Amygdala (tissue), 56 donors: ENCODE measurements around the gene KLF7.
A peak's percentile ranks its signal among the peaks of the same experiment; 100 is the strongest.

ENCODE experiments used
- DNase-seq, 56 donors: peaks; one replicate each; lab custom pipeline; 2025; lab: John Stamatoyannopoulos, UW

The KLF7 gene

DNA sequence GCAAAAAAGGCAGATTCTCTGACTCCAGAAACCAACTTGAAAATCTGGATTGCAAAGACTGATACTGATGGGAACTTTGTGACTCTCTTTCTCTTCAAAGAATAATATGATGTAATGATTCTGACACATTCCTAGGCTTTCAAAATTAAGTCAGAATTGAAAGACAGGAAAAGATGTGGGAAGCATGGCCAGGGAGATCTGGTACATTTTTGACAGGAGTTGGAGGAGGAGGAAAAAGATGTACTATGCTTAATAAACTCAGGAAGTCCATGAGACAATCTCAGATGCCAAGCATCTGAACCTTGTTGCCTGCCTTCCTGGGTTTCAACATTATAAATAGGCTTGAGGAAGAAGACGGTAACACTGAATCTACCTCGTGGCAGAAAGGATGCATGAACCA is 34.2 kb downstream of the KLF7 start:
- DNase-seq, result no peak

DNA sequence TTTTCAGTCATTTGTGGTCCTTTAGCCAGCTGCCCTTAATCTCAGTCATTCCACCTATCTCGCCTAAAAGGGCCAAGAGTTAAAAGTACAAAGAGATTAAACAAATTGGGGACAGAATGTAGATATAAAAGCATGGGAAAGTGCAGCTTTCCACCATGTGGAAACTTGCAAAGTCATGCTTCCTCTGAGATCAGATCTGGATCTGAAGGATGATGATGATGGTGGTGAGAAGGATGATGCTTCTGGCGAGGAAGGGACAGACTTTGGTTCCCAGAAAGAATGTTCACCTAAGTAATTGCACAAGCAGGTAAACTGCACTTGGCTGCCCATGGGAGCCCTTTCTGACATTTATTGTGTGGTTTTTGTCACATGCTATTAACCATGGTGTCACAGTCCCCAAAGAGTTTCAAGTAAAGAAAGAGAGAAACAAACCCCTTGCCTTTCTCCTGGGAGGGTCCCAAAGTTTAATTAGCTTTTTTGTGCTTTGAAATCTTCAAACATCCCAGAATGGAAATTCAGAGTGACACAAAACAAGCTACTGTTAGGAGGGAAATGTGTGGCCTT is 34.7 kb downstream of the KLF7 start:
- no peak for DNase-seq

- no peak for DNase-seq
Measured at GRCh38 chr2:207129821-207130220, 35.9 kb downstream of the KLF7 start.

DNA sequence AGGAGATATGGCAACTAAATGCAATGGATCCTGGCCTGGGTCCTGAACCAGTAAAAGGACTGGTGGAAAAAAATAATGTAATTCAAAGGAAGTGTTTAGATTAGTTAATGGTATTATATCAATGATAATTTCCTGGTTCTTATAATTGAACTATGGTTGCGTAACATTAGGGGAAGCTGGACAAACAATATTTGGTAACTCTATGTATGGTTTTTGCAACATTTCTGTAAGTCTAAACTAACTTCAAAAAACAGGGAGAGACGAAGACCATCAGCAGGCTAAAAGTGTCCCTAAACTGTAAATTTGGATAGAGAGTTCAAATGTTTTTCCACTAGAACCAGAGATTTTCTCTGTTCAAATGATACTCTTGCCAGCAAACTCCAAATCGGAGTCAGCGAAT is 36.9 kb downstream of the KLF7 start:
- DNase-seq, result no peak

GRCh38 chr2:207126724-207127308 is 38.9 kb downstream of the KLF7 start:
- DNase-seq, result no peak

- no peak for DNase-seq
Measured at GRCh38 chr2:207123776-207124391, 41.9 kb downstream of the KLF7 start.

- DNase-seq, result peak in 1 of 56 donors; percentile 25
Measured at GRCh38 chr2:207123335-207123744, 42.4 kb downstream of the KLF7 start.

GRCh38 chr2:207122651-207123334 is 43.0 kb downstream of the KLF7 start:
- DNase-seq, result no peak

DNA sequence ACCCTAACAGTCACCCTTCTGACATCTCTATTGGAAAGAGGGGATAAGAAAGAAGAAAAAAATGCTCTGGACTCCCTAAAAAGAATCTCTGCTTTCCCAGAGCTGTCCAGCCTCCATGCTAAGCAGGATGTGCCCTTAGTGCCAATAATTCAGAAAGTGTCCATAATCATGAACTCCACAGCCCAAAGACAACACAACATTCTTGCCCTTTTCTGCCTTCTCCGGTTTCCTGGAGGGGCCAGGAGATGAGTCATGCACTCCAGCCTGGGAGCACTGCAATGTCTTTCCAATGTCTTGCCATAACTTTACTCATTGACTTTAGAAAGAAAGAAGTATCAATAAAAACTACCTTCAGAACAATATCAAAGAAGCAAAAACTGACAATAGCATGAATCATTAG is 44.0 kb downstream of the KLF7 start:
- DNase-seq, result no peak

- no peak for DNase-seq
Measured at GRCh38 chr2:207119048-207119447, 46.7 kb downstream of the KLF7 start.

DNA sequence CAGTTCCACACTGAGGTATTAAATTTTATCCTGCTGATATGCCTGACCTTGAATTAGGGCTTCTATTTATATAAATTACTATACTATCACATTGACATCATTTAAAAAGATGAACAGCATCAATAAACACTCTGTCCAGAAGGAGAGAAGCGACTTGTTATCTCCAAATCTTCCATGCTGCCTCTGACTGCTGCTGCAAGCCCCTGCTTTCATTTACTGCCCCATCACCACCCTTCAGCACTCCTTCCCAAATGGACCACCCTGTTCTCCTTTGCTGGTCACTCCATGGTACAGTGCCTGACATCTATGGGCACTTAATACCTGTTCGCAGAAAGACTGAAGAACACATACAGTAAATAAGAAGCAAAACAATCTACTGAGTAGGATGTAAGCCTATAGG is 48.1 kb downstream of the KLF7 start:
- no peak for DNase-seq

DNA sequence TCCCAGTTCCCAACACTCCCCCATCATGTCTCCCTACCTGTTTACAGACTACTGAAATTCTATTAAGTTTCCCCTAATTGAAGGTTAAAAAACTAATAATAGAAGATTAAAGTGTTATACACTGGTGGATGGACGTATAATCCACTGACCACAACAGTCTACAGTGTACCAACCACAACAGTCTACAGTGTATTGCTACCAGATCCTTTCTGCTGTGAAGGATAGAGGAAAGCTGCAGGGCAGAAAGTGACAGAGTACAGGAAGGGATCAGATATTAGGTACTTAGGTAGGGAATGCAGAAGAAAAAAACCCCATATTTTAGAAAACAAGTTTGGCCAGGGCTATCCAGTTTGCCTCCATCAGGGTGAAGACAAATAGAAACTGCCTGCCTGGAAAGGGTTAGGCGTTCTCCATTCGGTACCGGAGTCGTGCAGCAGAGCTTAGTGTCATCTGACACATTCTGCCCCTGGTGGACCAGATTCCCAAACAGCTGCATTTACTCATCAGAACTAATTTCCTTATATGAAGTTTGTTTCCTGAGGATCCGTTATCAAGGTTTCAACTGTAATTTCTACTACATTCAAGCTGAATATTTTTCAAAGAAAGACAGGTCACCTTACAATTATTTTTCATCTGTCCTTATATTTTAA is 49.9 kb downstream of the KLF7 start:
- peak in 33 of 56 donors; percentile 4 to 72 (median 27) for DNase-seq

GRCh38 chr2:207113414-207113813 is 52.3 kb downstream of the KLF7 start:
- peak in 51 of 56 donors; percentile 19 to 87 (median 62) for DNase-seq

DNA sequence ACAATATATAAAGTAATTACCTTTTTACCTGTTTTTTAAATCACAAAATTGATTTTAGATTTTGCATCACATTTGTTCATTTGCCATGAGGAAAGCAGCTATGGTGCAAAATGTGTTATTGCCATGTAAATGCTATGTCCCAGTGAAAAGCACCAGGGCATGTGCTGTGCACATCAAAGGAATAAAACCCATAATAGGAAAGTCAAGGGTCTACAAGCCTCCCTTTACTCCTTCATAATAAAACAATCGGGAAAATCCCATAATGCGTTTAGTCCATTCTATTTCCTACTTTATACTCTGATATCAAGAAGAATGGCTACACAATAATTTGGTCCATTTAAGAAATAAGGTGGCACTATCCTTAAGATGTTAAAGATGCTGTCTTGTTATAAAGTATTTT is 53.0 kb downstream of the KLF7 start:
- no peak for DNase-seq

DNA sequence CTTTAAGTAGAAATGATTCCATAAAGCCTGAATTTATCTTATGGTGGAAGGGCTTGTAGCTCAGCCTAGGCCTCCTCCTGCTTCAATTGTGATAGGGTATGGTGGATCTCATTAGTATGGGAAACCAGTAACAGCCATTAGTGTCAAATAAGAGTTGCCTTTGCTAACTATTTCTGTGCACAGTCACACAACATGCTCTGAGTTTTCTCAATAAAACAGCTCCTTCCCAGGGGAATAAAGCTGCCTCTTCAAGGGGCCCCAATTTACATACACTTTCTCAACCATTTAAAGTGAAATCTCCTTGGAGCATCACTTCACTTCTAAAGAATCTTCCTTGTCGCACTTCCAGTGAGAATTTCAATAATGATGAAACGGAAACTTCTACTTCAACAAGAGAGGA is 53.4 kb downstream of the KLF7 start:
- DNase-seq, result no peak

GRCh38 chr2:207111757-207112156 is 54.0 kb downstream of the KLF7 start:
- no peak for DNase-seq

DNA sequence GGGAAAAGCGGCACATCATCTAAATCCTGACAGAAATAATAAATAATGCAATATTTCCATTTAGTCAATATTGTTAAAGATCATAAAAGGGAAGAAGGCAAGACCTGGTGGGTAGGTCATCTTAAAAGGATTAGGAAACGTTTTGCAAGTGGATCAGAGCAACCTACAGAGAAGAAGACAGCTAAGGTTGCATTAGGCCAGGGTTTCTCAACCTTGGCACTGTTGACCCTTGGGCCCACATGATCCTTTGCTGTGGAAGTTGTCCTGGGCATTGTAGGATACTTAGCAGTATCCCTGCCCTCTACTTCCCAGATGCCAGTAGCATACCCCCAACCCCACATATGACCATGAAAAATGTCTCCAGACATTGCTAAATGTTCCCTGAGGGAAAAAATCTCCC is 55.0 kb downstream of the KLF7 start:
- no peak for DNase-seq

DNA sequence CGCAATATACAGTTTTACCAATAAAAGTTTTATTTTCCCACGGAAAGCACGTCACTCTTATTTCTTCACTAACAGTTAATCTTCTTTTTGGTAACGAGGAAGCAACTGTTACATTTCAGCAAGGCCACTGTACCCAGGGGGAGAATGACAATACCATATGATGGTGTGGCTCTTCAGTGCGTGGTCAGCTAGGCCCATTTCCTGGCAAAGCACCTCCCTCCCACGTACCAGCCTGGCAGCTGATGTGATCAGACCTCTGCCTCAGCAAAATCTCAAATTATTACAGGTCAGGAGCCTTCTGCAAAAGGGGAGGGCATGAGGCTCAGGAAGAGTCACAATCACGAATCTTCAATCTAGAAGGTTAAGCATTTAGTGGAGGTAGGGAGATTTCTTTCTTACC is 55.4 kb downstream of the KLF7 start:
- no peak for DNase-seq

- peak in 1 of 56 donors; percentile 43 for DNase-seq
Measured at GRCh38 chr2:207109768-207110167, 56.0 kb downstream of the KLF7 start.

GRCh38 chr2:207108440-207108839 is 57.3 kb downstream of the KLF7 start:
- DNase-seq, result no peak

- peak in 36 of 56 donors; percentile 10 to 69 (median 40) for DNase-seq
Measured at GRCh38 chr2:207107551-207107950, 58.2 kb downstream of the KLF7 start.
